ENCODE data around the gene KLRK1. TPM values are rescaled to one million over a fixed set of nuclear protein-coding genes. Genes with fewer than 3 reads are reported as not detected.

Gene KLRK1
- total RNA-seq, 1 donor from 2014 or later = not detected

GRCh38 chr12:10408842-10409241 is 19.0 kb upstream of the KLRK1 start:
- Mint-ChIP-seq H3K27me3 (ENCODE audit: low read depth) (no peaks in the 10 kb centered on the region), H3K9me3 (ENCODE audit: low read depth) (peaks cover 8% of the 10 kb centered on the region), H3K27ac (ENCODE audit: unreplicated experiment) (no peak overlapping the region), H3K36me3 (ENCODE audit: low read depth) (no peaks in the 10 kb centered on the region), H3K4me3 (ENCODE audit: unreplicated experiment) (no peak overlapping the region), H3K4me1 (ENCODE audit: low read depth) (no peaks in the 10 kb centered on the region)
- DNase-seq (ENCODE audit: low spot score) = no peak
- TF ChIP-seq CTCF (IDR thresholded peaks at IDR 0.05) = no peak

- DNase-seq (ENCODE audit: low spot score) = no peak
- TF ChIP-seq CTCF (IDR thresholded peaks at IDR 0.05) = no peak
- Mint-ChIP-seq H3K9me3 (ENCODE audit: low read depth) (peaks cover 8% of the 10 kb centered on the region), H3K4me1 (ENCODE audit: low read depth) (no peaks in the 10 kb centered on the region), H3K27ac (ENCODE audit: unreplicated experiment) (no peak overlapping the region), H3K27me3 (ENCODE audit: low read depth) (no peaks in the 10 kb centered on the region), H3K36me3 (ENCODE audit: low read depth) (no peaks in the 10 kb centered on the region), H3K4me3 (ENCODE audit: unreplicated experiment) (no peak overlapping the region)
Measured at GRCh38 chr12:10406725-10407124, 16.9 kb upstream of the KLRK1 start.

GRCh38 chr12:10405294-10405693 is 15.5 kb upstream of the KLRK1 start:
- no peaks in the 10 kb centered on the region for H3K27me3 Mint-ChIP-seq (ENCODE audit: low read depth)
- peaks cover 8% of the 10 kb centered on the region for H3K9me3 Mint-ChIP-seq (ENCODE audit: low read depth)
- H3K27ac Mint-ChIP-seq (ENCODE audit: unreplicated experiment) = no peak overlapping the region
- no peaks in the 10 kb centered on the region for H3K36me3 Mint-ChIP-seq (ENCODE audit: low read depth)
- TF ChIP-seq CTCF (IDR thresholded peaks at IDR 0.05) = no peak
- no peak overlapping the region for H3K4me3 Mint-ChIP-seq (ENCODE audit: unreplicated experiment)
- no peak for DNase-seq (ENCODE audit: low spot score)
- H3K4me1 Mint-ChIP-seq (ENCODE audit: low read depth) = peaks cover 4% of the 10 kb centered on the region

- peaks cover 8% of the 10 kb centered on the region for H3K9me3 Mint-ChIP-seq (ENCODE audit: low read depth)
- no peaks in the 10 kb centered on the region for H3K36me3 Mint-ChIP-seq (ENCODE audit: low read depth)
- peaks cover 4% of the 10 kb centered on the region for H3K4me1 Mint-ChIP-seq (ENCODE audit: low read depth)
- H3K27me3 Mint-ChIP-seq (ENCODE audit: low read depth) = no peaks in the 10 kb centered on the region
- H3K27ac Mint-ChIP-seq (ENCODE audit: unreplicated experiment) = no peak overlapping the region
- DNase-seq (ENCODE audit: low spot score) = no peak
- no peak overlapping the region for H3K4me3 Mint-ChIP-seq (ENCODE audit: unreplicated experiment)
- no peak for TF ChIP-seq CTCF (IDR thresholded peaks at IDR 0.05)
Measured at GRCh38 chr12:10404798-10405197, 15.0 kb upstream of the KLRK1 start.

GRCh38 chr12:10400829-10401228 is 11.0 kb upstream of the KLRK1 start:
- Mint-ChIP-seq H3K27me3 (ENCODE audit: low read depth) (no peaks in the 10 kb centered on the region), H3K4me1 (ENCODE audit: low read depth) (peaks cover 20% of the 10 kb centered on the region), H3K27ac (ENCODE audit: unreplicated experiment) (no peak overlapping the region), H3K36me3 (ENCODE audit: low read depth) (no peaks in the 10 kb centered on the region), H3K4me3 (ENCODE audit: unreplicated experiment) (no peak overlapping the region), H3K9me3 (ENCODE audit: low read depth) (peaks cover 8% of the 10 kb centered on the region)
- no peak for DNase-seq (ENCODE audit: low spot score)
- no peak for TF ChIP-seq CTCF (IDR thresholded peaks at IDR 0.05)

Measured in chondrocyte (in vitro differentiated cells).